GM18517 (cell line): Measurements from ENCODE around the gene ZNF784.

Source experiments
- ATAC-seq: cut with Tn5 transposase; IDR thresholded peaks from one replicate; pipeline ENCODE4 v1.9.1; 2021; ENCODE audit warnings: mild to moderate bottlenecking, moderate library complexity; ENCODE audit not compliant: unreplicated experiment

Gene ZNF784

GRCh38 chr19:55656988-55657747, 32.8 kb upstream of the ZNF784 start:
- ATAC-seq: no peak

GRCh38 chr19:55656552-55656951, 32.2 kb upstream of the ZNF784 start:
- ATAC-seq: no peak

- ATAC-seq: no peak
Measured at GRCh38 chr19:55655648-55656040, 31.3 kb upstream of the ZNF784 start.

- ATAC-seq: peak; percentile 37
Measured at GRCh38 chr19:55654868-55655647, 30.7 kb upstream of the ZNF784 start, which contains the start of gene U2AF2. Gene U2AF2, plus strand, starts transcription at chr19:55655035. Its CDS starts 70 bp downstream, at chr19:55655105.

GRCh38 chr19:55654323-55654867, 30.0 kb upstream of the ZNF784 start:
- peak; percentile 62 for ATAC-seq

- peak; percentile 34 for ATAC-seq
Measured at GRCh38 chr19:55653651-55654322, 29.4 kb upstream of the ZNF784 start.

GRCh38 chr19:55652311-55653128, 28.2 kb upstream of the ZNF784 start:
- ATAC-seq: no peak

GRCh38 chr19:55651236-55651635, 26.9 kb upstream of the ZNF784 start:
- ATAC-seq: no peak

- ATAC-seq: no peak
Measured at GRCh38 chr19:55650602-55651230, 26.4 kb upstream of the ZNF784 start.

- no peak for ATAC-seq
Measured at GRCh38 chr19:55650126-55650557, 25.8 kb upstream of the ZNF784 start.

GRCh38 chr19:55649268-55650125, 25.1 kb upstream of the ZNF784 start:
- ATAC-seq: no peak

GRCh38 chr19:55648585-55649267, 24.4 kb upstream of the ZNF784 start:
- ATAC-seq: no peak

GRCh38 chr19:55647732-55648584, 23.6 kb upstream of the ZNF784 start, which contains the start of gene CCDC106:
Gene CCDC106, plus strand, starts transcription at chr19:55648212. Its CDS starts 835 bp downstream, at chr19:55649047.
- no peak for ATAC-seq

- no peak for ATAC-seq
Measured at GRCh38 chr19:55646889-55647731, 22.7 kb upstream of the ZNF784 start.

GRCh38 chr19:55645512-55645881, 21.1 kb upstream of the ZNF784 start:
- no peak for ATAC-seq

GRCh38 chr19:55644842-55645511, 20.6 kb upstream of the ZNF784 start:
- no peak for ATAC-seq
